HG03575 (cell line): Measurements from ENCODE around the gene MRAS.
"Not testable (repeated sequence)": the region's sequence is repeated elsewhere in the genome, so short reads cannot be mapped to it uniquely, and the experiment has no call there.

ENCODE experiments used
- ATAC-seq: cut with Tn5 transposase; IDR thresholded peaks from one replicate; pipeline ENCODE4 v1.9.1; 2021; ENCODE audit not compliant: unreplicated experiment, insufficient number of reproducible peaks, low FRiP score; ENCODE audit errors: extremely low read depth

MRAS gene

GRCh38 chr3:138363322-138363721 is 14.9 kb downstream of the MRAS start:
- ATAC-seq, result no peak

GRCh38 chr3:138364356-138365252 is 16.2 kb downstream of the MRAS start:
- no peak for ATAC-seq

- ATAC-seq, result no peak
Measured at GRCh38 chr3:138365253-138365555, 16.8 kb downstream of the MRAS start.

GRCh38 chr3:138366006-138366759 is 17.8 kb downstream of the MRAS start:
- no peak for ATAC-seq

GRCh38 chr3:138367326-138367850 is 19.0 kb downstream of the MRAS start:
- no peak for ATAC-seq

GRCh38 chr3:138367911-138368310 is 19.5 kb downstream of the MRAS start:
- ATAC-seq, result no peak

GRCh38 chr3:138369151-138369900 is 20.9 kb downstream of the MRAS start:
- no peak for ATAC-seq

- ATAC-seq, result no peak
Measured at GRCh38 chr3:138370321-138370720, 21.9 kb downstream of the MRAS start.

- peak; percentile 99 for ATAC-seq
Measured at GRCh38 chr3:138371070-138371965, 22.9 kb downstream of the MRAS start.

GRCh38 chr3:138373087-138373735 is 24.8 kb downstream of the MRAS start:
- ATAC-seq, result no peak

GRCh38 chr3:138373736-138374094 is 25.3 kb downstream of the MRAS start:
- ATAC-seq, result no peak

GRCh38 chr3:138374573-138375134 is 26.3 kb downstream of the MRAS start:
- no peak for ATAC-seq

- ATAC-seq, result no peak
Measured at GRCh38 chr3:138375447-138375846, 27.1 kb downstream of the MRAS start.

GRCh38 chr3:138376663-138377062 is 28.3 kb downstream of the MRAS start:
- ATAC-seq, result no peak

- ATAC-seq, result not testable (repeated sequence)
Measured at GRCh38 chr3:138377212-138377611, 28.8 kb downstream of the MRAS start.

- no peak for ATAC-seq
Measured at GRCh38 chr3:138377804-138378203, 29.4 kb downstream of the MRAS start.

GRCh38 chr3:138378331-138378730 is 30.0 kb downstream of the MRAS start:
- no peak for ATAC-seq

GRCh38 chr3:138378990-138379389 is 30.6 kb downstream of the MRAS start:
- no peak for ATAC-seq
